Activated CD8-positive, alpha-beta memory T cell treated with anti-CD3 and anti-CD28 coated beads, Interleukin-2, amount 50 U/mL, for 4 hours (primary cell): ENCODE measurements around the gene VPS36.
"Not testable (repeated sequence)": the region's sequence is repeated elsewhere in the genome, so short reads cannot be mapped to it uniquely, and the experiment has no call there.

Experiments used
- DNase-seq: peaks from one replicate; pipeline ENCODE4 v3.0.0-alpha.2; 2020

VPS36 gene

DNA sequence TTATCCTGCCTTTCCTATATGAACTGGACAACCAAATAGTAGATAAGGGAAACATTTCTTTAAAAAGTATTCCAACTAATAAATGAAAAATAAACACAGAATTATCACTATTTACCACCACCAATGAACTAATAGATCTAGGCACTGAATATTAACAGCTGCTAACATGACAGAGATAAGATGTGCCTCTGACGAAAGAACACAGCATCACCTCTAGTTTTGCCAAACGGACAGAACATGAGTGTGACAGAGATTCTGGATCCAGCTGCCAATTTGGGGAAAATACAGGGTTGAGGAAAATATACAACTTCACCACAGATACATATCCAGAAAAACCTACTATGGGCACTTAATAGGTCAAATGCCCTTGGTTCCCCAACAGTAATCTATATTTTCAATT, 18.0 kb downstream of the VPS36 start:
- no peak for DNase-seq

DNA sequence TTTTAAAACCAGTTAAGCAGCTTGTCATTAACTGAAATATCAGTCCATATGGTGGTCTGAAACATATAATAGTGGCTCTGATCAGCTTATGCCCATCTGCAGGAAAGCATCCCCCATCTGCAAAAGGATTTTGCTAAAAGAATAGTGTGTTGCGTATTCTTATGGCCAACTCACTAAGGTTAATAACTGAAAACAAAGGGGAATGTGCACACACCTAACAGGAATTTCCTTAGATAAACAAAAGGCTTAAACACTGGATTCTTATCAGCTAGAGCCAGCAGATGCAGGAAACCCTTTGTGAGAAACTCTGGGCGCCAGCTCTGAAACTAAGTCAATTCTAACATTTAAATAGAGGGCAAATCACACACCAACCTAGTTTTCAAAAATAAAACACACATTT, 22.1 kb downstream of the VPS36 start:
- no peak for DNase-seq

DNA sequence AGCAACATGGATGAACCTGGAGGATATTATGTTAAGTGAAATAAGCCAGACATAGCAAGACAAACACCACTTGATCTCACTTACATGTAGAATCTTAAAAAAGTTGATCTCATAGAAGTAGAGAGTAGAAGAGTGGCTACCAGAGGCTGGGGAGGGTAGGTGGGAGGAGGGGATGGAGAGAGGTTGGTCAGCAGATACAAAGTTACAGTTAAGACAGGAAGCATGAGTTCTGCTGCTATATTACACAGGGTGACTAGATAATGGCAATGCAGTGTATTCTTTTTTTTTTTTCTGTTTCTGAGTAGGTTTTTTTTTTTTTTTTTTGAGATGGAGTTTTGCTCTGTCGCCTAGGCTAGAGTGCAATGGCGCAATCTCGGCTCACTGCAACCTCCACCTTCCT, 29.2 kb downstream of the VPS36 start:
- DNase-seq = no peak

GRCh38 chr13:52419080-52419479, 31.4 kb downstream of the VPS36 start:
- DNase-seq = no peak

DNA sequence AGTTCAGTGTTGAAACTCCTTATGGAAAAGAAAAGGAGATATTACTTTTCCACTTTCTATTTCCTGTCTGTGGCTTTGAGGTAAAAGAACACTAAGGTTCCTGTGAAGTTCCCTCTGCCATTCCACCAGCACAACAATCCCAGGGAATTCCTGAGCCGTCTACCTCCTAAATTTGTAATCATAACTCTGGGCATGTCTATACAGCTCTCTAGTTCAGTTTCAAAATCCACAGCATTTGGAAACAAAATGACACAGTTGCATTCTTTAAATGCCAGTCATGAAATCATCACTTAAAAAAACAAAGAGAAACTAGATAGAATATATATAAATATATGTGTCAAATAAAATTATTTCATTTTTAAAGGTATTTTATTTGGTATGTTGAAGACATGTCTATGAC, 35.5 kb downstream of the VPS36 start:
- no peak for DNase-seq

DNA sequence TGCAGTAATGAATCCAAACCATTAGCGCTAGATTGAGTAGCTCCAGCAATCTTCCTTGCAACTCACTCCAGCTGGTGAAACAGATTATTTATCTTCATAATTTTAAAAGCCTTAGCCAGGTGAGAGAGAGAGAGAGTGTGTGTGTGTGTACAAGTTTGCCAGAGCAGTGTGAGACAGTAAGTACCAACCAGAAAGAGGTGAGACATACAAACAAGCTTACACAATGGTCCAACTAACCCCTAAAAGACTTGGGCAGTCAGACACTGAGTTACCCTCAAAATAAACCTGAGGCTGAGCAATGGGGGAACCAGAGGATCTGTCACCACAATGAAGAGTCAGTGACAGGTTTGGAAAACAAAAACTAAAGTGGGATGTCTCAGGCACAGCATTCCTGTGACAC, 36.4 kb downstream of the VPS36 start:
- DNase-seq = no peak

DNA sequence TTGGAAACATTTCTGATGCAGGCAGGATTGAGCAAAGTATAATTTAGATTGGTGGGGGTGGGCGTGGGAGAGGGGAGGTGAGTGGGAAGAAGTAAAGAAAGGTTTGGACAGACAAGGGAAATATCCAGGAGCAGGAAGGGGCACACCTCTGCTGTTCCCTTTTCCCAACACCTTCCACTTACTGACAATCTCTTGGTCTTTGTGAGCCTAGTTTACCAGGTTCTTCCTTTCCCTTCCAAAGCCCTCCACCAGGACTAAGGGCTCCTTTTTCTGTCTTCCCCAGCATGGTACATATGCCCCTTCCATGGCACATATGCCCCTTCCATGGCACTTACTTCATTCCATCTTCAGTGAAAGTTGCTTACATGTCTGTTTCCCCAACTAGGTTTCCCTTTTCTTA, 38.3 kb downstream of the VPS36 start:
- DNase-seq = no peak

DNA sequence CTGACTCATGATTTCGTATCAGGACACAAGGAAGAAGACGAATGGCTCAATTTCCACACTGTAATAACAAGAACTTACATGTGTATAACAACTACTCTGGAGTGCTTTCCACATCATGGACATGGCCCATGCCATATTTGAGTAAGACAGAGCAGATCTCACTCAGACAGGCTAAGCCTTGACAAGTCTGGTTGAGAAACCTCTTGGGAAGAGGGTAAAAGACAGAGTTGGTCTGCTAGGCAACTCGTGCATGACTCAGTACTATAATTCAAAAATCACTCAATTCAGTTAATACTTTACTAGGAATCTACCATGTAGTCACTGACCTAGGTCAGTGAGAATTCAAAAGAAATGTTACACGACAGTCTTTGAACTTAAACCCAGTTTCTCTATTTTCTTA, 38.8 kb downstream of the VPS36 start:
- DNase-seq = no peak

DNA sequence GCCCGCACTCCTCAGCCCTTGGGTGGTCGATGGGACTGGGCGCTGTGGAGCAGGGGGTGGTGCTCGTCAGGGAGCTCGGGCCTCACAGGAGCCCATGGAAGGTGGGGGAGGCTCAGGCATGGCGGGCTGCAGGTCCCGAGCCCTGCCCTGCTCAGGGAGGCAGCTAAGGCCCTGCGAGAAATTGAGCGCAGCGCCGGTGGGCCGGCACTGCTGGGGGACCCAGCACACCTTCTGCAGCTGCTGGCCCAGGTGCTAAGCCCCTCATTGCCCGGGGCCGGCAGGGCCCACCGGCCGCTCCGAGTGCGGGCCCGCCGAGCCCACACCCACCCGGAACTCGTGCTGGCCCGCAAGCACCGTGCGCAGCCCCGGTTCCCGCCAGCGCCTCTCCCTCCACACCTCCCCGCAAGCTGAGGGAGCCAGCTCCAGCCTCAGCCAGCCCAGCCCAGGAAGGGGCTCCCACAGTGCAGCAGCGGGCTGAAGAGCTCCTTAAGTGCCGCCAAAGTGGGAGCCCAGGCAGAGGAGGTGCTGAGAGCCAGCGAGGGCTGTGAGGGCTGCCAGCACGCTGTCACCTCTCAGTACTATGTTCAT, 42.3 kb downstream of the VPS36 start:
- not testable (repeated sequence) for DNase-seq

DNA sequence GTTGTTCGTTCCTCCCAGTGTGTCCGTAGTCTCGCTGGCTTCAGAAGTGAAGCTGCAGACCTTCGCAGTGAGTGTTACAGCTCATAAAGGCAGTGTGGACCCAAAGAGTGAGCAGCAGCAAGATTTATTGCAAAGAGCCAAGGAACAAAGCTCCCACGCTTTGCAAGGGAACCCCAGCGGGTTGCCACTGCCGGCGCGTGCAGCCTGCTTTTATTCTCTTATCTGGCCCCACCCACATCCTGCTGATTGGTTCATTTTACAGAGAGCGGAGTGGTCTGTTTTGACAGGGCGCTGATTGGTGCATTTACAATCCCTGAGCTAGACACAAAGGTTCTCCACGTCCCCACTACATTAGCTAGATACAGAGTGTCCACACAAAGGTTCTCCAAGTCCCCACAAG, 43.0 kb downstream of the VPS36 start:
- DNase-seq = not testable (repeated sequence)

GRCh38 chr13:52406629-52407028, 43.8 kb downstream of the VPS36 start:
- no peak for DNase-seq

DNA sequence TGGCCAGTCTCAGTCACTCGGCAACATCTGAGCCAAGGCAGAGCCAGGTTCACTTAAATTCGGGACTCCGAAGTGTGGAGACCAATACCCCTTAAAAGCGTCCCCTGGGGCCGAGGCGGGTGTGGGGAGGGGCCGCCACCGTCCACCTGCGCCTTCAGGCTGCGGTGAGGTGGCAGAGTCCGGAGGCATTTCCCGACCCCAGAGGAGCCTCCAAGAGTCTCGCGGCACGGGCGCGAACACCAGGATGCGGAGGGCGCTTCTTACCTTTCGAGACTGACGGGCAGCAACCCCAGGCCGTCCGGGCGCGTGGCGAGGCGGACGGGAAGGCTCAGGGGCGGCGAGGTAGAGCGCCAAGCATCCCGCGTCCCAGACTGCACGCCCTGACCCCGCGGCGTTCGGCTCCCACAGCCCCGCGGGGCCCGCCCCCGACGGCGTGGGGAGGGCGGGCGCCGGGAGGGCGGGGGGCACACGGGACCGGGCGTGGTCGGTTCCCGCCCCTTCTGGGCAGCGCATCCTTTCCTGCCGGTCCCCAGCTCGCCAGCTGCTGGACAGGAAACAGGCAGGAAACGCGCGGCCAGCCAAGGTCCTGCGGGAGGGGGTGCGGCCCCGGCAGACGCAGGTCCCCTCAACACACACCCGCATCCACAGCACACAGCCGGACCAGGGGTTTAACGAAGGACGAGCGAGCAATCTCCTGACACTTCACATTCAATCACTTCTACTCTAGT, 44.5 kb downstream of the VPS36 start, which contains the start of gene THSD1:
TSS of gene THSD1 (minus strand) at position 406 of the 728 bp plus-strand sequence. CDS start 3,572 bp downstream, outside the sequence.
- peak; percentile 15 for DNase-seq

DNA sequence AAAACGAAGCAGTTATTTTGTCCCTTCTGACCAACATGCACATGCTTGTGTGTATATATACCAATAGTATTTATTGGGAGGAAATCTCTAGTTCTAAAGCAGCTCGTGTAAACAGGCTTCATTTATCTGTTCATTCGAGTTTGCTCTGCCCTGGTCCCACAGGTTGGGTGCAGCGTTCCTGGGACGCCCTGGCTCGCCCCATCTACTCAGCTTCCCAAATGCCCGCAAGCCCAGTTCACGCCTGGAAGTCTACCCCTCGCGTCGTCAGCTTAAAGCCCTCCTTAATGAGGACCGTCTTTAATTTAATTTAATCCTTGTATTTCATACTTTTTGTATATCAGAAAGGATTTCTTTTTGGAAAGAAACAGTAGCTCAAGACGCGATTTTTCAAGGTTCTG, 45.1 kb downstream of the VPS36 start:
- DNase-seq = no peak

GRCh38 chr13:52399708-52400107, 50.7 kb downstream of the VPS36 start:
- no peak for DNase-seq

- DNase-seq = no peak
Measured at GRCh38 chr13:52399046-52399445, 51.4 kb downstream of the VPS36 start.

DNA sequence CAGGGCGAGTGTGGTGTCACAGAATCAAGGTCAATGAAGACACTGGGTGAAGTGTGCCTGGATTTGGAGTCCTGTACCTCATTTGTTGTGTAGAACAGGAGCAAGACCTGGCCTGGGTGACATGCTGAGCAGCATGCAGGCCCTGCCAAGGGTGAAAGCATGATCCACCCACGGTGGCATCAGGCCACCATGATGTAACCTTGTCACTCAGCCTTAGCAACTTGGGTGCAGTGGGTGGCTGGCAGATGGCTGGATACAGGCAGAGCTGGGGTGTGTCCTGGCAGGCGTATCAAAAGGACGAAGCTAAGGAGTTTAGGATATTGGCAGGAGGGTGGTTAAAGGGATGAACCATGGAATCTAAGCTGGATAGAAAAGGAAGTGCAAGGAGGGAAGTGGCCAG, 54.7 kb downstream of the VPS36 start:
- no peak for DNase-seq

DNA sequence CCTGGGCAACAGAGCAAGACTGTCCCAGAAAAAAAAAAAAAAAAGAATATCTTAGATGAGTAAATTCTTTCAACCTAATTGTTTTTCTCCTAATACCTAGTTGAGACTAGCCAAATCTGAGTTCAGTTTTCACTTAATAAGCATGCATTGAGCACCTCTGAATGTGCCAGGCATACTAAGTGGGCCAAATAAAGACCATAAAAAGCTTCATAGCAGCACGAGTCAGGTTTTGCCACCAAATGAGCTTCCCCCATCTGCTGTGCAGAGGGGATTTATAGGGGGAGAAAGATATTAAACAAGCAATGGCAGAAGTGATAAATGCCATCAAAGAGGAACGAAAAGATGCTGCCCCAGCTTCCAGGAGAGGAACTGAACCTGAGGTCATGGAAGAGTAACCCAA, 55.8 kb downstream of the VPS36 start:
- no peak for DNase-seq

DNA sequence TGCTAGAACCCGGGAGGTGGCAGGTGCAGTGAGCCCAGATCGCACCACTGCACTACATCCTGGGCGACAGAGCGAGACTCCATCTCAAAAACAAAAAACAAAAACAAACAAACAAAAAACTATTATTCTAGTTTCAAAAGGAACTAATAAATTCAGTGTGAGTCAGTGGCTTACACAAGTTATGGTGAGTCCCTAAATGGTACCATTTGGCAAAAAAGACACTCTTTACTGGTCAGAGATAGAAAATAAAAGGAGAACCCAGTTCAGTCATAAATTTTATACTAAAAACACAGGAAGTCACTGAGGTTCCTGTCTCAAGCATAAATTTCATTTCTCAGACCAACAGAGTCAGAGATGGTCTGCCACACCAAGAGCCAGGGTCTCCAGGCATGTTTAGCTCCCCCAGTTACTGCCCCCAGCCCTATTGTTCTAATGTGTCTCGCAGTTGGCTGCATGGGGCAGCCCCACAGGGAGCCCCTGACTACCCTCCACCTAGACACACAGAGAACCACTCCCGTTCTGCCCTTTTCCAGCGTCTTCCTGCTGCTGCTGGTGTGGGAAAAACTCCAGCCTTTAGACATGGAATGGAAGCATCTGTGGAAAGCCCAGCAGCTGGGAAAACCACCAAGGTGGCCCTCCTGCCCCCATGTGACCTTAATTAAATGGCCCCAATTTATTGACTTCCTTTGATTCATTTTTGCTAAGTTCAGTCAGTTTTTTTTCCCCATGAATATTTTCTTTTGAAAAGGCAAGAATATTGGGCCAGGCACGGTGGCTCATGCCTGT, 56.7 kb downstream of the VPS36 start:
- no peak for DNase-seq

DNA sequence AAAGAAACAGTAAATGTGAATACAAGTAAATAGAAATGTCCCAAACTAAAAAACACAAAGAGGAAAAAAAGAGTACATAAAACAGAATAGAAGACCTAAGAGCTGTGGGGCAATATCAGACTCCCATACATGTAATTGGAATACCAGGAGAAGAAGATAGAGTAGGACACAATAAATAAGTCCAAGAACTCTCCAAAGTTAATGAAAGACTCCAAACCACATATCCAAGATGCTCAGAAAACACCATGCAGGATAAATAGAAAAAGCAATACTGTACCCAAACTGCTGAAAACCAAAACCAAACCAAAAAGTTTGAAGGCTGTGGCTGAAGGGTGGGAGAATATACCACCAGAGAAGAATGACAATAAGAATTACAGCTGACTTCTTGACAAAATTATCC, 62.7 kb downstream of the VPS36 start:
- no peak for DNase-seq

DNA sequence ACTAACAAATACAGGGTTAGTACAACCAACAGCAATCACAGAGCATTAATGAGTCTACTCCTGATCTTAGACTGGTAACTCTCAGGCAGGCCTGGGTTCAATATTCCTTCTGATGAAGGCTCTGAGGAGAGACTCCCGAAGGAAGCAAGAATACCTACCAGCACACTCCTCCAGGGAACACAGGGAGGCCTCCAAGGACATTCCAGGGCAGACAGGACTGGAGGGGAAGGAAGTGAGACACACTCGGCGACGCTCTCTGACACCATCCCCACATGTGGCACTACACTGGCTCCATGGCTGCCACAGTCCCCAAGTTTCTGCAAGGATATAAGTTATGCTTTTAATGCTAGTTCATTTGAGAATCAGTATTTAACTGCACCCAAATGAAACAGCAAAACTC, 64.6 kb downstream of the VPS36 start:
- DNase-seq = no peak

DNA sequence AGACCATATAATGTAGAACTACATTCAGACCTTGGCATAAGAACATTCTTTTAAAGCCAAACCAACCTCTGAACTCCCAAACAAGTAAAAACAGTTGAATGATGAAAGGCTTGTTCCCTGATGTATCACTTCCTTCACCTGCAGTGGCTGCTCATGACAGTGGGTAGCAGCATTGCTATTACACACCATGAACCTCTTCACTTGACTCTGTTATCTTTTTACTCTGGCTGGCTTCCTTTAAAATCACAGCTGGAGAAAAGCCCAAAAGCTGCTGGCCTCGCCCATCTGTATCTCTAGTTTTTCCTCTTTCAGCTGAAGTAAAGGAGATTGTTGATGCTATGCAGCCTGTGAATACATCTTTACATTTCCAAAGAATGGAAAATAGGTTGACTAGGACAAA, 67.1 kb downstream of the VPS36 start:
- DNase-seq = no peak

GRCh38 chr13:52378312-52378711, 72.1 kb downstream of the VPS36 start:
- no peak for DNase-seq

- no peak for DNase-seq
Measured at GRCh38 chr13:52377898-52378297, 72.5 kb downstream of the VPS36 start.

DNA sequence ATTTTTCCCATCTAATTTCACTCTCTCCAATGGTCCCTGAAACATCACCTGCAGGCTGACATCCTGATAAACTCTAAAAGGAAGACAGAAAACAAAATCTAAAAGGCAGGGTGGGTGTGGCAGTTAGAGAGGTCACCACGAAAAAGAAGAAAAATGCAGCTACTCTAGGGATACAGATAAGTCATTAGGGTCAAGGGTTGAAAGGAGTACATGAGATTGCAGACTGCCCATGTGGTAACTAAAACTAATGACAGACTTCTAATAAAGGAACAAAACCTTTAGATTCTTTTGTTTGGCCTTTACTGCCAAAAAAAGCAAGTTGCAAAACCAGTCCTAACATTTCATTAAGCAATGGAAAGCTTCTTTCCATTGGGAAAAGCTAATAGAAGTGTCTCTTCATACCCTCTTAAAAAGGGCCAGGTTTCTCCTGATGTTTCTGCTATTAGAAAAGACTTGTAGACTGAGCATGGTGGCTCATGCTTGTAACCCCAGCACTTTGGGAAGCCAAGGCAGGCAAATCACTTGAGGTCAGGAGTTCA, 75.5 kb downstream of the VPS36 start:
- DNase-seq = no peak
